ENCODE data around the gene WDR35.

DNA sequence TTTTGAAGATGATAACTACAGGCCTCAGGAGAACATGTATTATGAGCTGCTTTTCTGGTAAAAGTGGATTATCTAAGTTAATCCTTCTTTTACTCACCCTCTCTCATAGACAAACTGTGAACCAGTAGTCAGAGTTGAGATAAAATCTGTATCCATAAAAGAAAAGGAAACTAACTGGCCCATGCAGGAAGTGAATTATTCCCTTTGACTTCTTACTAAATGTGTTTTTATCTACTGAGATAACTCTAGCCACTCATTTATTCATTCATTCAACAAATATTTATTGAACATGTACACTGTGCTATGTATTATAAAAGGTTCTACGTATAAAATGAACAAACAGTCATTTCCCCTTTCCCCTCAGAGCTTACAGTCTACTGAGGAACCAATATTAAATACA, 10.0 kb downstream of the WDR35 start:
- TF ChIP-seq, protein P1, sequence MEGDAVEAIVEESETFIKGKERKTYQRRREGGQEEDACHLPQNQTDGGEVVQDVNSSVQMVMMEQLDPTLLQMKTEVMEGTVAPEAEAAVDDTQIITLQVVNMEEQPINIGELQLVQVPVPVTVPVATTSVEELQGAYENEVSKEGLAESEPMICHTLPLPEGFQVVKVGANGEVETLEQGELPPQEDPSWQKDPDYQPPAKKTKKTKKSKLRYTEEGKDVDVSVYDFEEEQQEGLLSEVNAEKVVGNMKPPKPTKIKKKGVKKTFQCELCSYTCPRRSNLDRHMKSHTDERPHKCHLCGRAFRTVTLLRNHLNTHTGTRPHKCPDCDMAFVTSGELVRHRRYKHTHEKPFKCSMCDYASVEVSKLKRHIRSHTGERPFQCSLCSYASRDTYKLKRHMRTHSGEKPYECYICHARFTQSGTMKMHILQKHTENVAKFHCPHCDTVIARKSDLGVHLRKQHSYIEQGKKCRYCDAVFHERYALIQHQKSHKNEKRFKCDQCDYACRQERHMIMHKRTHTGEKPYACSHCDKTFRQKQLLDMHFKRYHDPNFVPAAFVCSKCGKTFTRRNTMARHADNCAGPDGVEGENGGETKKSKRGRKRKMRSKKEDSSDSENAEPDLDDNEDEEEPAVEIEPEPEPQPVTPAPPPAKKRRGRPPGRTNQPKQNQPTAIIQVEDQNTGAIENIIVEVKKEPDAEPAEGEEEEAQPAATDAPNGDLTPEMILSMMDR (IDR thresholded peaks at IDR 0.05; ENCODE audit: extremely low read depth in 1 of 2, insufficient read depth in 1 of 2, low read depth in 1 of 2, low read length in 2 of 2): no peak
- no peak for TF ChIP-seq POLR2AphosphoS5 (IDR thresholded peaks at IDR 0.05; ENCODE audit: insufficient read depth, low read depth, low read length)
- no peak for TF ChIP-seq POLR2A (IDR thresholded peaks at IDR 0.05; ENCODE audit: low read depth, low read length)
- TF ChIP-seq EZH2 (IDR thresholded peaks at IDR 0.05; ENCODE audit: borderline replicate concordance, low read depth, low read length, severe bottlenecking): no peak
- peak; percentile 93 for TF ChIP-seq GATA2 (IDR thresholded peaks at IDR 0.05; ENCODE audit: insufficient read depth, insufficient read length, low read depth, low read length)
- TF ChIP-seq MYC (IDR thresholded peaks at IDR 0.05; ENCODE audit: low read depth, low read length): no peak
- TF ChIP-seq, protein P2, sequence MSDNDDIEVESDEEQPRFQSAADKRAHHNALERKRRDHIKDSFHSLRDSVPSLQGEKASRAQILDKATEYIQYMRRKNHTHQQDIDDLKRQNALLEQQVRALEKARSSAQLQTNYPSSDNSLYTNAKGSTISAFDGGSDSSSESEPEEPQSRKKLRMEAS (IDR thresholded peaks at IDR 0.05; ENCODE audit: insufficient read depth, insufficient read length): no peak
- peak; percentile 15 for TF ChIP-seq JUN (IDR thresholded peaks at IDR 0.05; ENCODE audit: borderline replicate concordance, insufficient read depth, insufficient read length, low read depth)
- peak; percentile 60 for TF ChIP-seq FOS (IDR thresholded peaks at IDR 0.05; ENCODE audit: borderline replicate concordance, insufficient read depth, low read length)
